Measurements from ENCODE around the gene GALNTL6. TPM values are rescaled to one million over a fixed set of nuclear protein-coding genes. Genes with fewer than 3 reads are reported as not detected.
"Not testable (repeated sequence)": the region's sequence is repeated elsewhere in the genome, so short reads cannot be mapped to it uniquely, and the experiment has no call there.

GALNTL6 gene
- polyA plus RNA-seq, 3 donors = 0.79 to 1.5 (median 1.0) TPM

DNA sequence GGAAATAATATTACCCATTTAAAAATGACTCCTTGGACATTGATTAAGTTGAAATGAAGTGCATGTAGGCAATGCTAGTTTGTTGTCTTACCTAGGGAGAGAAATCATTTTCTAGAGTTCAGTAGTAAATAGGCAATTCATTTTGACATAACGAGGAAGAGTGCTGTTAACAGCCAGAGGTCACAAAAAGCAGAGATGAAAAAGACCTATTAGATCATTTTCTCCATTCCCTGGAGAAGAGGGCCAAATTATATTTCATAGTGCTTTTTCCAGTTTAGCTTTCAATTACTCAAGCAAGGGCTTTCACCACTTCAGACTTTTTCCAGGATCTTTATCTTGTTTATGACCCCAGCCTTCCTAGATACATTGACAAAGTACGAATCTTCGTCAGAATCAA, 981.1 kb downstream of the GALNTL6 start:
- DNase-seq (ENCODE audit: extremely low read depth in 1 of 11, low read depth in 9 of 11, low spot score in 4 of 11) = no peak

DNA sequence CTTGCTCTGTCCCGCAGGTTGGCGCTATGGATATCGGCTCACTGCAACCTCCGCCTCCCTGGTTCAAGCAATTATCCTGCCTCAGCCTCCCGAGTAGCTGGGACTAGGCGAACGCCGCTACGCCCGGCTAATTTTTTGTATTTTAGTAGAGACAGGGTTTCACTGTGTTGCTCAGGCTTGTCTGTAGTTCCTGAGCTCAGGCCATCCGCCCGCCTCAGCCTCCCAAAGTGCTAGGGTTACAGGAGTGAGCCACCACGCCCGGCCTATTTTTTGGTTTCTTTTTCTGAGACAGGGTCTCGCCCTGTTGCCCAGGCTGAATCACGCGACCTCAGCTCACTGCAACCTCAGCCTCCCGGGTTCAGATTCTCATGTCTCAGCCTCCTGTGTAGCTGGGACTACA, 984.1 kb downstream of the GALNTL6 start:
- DNase-seq (ENCODE audit: extremely low read depth in 1 of 11, low read depth in 9 of 11, low spot score in 4 of 11) = not testable (repeated sequence)

GRCh38 chr4:172802032-172802431, 988.8 kb downstream of the GALNTL6 start:
- DNase-seq (ENCODE audit: extremely low read depth in 1 of 11, low read depth in 9 of 11, low spot score in 4 of 11) = peak in 4 of 11 donors; percentile 17 to 23 (median 19)

DNA sequence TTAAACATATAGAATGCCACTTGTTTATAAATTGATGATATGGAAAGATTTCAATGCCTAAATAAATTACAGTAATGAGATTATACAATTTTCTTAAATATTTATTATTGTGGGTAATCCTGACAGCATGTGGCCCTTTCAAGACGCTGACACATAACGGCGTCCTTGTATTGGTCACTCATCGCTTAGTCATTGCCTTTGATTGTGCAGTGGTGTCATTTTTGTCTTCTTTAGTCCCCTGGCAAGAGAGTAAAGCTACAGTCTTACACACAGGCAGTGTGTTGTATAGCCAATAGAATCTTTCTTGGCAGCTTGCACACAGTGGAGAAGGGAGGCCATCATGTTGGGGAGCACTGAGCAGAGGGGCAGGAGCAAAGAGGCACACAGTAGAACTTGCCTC, 993.6 kb downstream of the GALNTL6 start:
- DNase-seq (ENCODE audit: extremely low read depth in 1 of 11, low read depth in 9 of 11, low spot score in 4 of 11) = no peak

- DNase-seq (ENCODE audit: extremely low read depth in 1 of 11, low read depth in 9 of 11, low spot score in 4 of 11) = no peak
Observed at GRCh38 chr4:172808196-172808595, 995.0 kb downstream of the GALNTL6 start.

DNA sequence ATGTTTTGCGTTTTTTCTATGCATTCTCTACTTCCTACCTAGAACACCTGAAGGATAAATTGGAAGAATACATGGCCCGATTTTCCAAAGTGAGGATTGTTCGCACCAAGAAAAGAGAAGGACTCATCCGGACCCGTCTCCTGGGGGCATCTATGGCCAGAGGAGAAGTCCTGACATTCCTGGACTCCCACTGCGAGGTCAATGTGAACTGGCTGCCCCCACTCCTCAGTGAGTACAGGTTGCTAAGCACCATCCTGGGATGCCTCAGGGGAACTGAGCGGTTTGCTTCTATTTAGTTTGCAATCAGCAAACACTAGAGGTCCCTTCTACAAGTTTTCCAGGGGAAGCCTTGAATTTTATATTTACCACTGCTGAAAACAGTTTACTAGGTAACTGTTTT, 996.1 kb downstream of the GALNTL6 start:
- DNase-seq (ENCODE audit: extremely low read depth in 1 of 11, low read depth in 9 of 11, low spot score in 4 of 11) = no peak

DNA sequence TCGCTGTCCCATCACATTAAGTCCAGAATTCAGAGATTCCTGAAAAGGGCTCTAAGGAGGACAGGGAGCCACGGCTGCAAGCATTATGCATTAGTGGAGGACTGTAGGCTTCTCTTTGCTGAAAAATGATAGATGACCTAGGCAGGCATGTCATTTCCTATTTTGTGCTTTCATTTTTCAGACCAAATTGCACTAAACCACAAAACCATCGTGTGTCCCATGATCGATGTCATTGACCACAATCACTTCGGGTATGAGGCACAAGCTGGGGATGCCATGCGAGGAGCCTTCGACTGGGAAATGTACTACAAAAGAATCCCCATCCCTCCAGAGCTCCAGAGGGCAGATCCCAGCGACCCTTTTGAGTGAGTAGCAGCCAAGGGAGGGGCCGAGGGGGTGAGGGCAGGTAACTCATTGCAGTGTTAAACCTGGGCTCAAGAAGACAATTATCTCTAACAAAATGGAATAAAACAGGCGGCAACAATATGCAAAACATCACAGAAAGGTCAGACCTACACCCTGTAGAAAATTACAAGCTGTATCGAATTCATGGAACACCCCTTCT, 1000.2 kb downstream of the GALNTL6 start:
- no peak for DNase-seq (ENCODE audit: extremely low read depth in 1 of 11, low read depth in 9 of 11, low spot score in 4 of 11)

DNA sequence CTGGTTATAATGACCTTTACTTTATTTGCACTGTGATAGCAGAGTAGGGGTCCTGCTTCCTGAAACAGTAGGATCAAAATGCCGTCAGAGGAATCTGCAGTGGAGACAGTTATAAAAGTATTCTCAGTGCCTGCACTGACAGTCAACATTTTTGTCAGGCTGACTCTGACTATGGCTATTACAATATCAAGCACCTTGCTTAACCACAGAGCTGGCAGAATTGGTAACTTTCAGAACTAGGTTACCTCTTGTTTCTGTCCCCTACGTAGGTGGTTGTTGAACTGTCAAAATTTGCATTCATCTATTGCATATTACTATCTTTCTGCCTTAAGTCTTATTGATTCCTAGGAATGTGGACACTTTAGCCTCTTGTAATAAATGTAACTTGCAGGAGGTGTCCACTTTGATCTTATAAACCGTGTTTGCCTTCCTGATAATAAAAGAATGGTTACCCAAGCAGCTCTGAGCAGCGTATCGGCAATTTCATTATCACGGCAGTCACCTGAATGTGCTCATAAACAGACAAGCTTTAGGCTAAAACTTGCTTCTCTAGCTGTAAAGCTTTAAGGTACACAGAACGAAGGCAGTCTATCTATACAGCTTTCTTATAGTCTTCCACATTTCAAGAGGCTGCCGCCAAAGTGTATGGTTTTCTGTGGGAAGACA, 1002.4 kb downstream of the GALNTL6 start:
- DNase-seq (ENCODE audit: extremely low read depth in 1 of 11, low read depth in 9 of 11, low spot score in 4 of 11) = no peak

DNA sequence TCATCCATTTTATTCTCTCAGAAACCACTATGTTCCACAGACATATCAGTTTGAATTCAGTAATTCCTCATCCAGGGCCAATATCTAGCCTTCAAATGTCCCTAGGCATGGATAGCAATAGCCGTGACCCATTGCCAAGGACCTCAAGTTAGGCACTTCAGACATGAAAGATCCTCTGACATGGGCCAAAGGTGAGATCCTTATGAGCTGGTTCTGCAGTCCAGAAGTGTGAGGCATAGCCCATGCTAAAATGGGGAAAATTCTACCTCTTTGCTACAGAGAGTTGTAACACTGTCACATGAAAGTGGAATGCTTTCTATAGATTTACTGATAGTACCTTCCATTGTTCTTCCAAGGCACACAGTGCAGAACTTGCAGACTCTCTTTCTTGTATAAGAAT, 1005.7 kb downstream of the GALNTL6 start:
- no peak for DNase-seq (ENCODE audit: extremely low read depth in 1 of 11, low read depth in 9 of 11, low spot score in 4 of 11)

- no peak for DNase-seq (ENCODE audit: extremely low read depth in 1 of 11, low read depth in 9 of 11, low spot score in 4 of 11)
Observed at GRCh38 chr4:172819353-172819752, 1006.1 kb downstream of the GALNTL6 start.

DNA sequence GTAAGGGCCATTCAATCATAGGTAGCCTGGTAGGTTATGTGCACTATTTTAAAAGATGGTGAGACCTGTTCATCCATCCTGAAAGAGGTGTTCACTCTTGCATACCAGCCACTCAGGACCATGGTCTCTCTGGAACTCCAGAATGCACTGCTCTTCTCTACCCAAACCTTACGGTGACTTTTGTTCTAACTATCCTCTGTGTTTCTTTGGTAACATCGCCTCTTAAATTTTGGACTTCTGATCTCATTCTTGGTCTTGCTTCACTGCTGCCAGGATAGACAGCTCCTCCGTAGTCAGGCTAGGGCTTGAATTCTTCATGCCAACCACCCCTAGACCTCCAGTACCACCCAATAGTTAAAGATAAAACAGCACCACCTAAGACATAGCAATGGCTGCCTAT, 1009.1 kb downstream of the GALNTL6 start:
- no peak for DNase-seq (ENCODE audit: extremely low read depth in 1 of 11, low read depth in 9 of 11, low spot score in 4 of 11)

DNA sequence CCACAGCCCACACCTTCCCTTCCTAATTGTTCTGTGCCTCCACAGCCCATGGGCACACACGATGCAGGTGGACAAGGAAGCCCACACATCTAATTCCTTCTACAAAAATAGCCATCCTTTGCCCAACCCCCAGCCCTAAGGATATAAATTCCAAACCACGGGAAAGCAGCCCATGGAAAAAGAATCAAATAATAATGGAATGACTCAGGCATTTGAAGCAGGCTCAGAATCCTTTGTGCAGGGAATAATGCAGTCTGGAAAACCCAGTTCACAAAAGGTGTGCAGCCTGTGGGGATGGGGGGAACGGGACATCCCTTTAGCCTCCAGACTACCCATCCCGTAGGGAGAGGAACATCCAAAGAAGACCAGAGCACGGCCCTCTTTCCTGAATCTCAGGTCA, 1013.1 kb downstream of the GALNTL6 start:
- no peak for DNase-seq (ENCODE audit: extremely low read depth in 1 of 11, low read depth in 9 of 11, low spot score in 4 of 11)

GRCh38 chr4:172826861-172827260, 1013.7 kb downstream of the GALNTL6 start:
- no peak for DNase-seq (ENCODE audit: extremely low read depth in 1 of 11, low read depth in 9 of 11, low spot score in 4 of 11)

GRCh38 chr4:172830295-172830764, 1017.1 kb downstream of the GALNTL6 start:
- DNase-seq (ENCODE audit: extremely low read depth in 1 of 11, low read depth in 9 of 11, low spot score in 4 of 11) = peak in 5 of 11 donors; percentile 3 to 11 (median 5)

DNA sequence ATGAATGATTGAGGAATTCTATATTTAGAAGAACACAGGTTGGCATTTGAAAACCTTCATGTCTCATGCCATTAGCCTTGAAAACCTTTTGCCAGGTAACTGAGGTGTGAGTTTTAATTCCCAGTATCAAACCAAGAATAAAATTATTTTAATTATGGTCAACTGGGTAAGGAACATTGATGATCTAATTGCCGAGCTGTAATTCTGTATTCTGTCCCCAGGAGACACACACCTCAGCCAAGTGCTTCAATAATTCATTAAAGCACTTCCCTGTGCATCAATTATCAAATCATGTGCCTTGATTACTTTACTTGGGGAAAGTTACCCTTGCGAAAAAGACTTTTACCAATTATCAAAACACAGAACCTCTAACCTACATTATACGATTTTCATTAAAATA, 1023.5 kb downstream of the GALNTL6 start:
- no peak for DNase-seq (ENCODE audit: extremely low read depth in 1 of 11, low read depth in 9 of 11, low spot score in 4 of 11)

GRCh38 chr4:172838111-172838510, 1024.9 kb downstream of the GALNTL6 start:
- no peak for DNase-seq (ENCODE audit: extremely low read depth in 1 of 11, low read depth in 9 of 11, low spot score in 4 of 11)

- DNase-seq (ENCODE audit: extremely low read depth in 1 of 11, low read depth in 9 of 11, low spot score in 4 of 11) = no peak
Observed at GRCh38 chr4:172838943-172839342, 1025.7 kb downstream of the GALNTL6 start.

DNA sequence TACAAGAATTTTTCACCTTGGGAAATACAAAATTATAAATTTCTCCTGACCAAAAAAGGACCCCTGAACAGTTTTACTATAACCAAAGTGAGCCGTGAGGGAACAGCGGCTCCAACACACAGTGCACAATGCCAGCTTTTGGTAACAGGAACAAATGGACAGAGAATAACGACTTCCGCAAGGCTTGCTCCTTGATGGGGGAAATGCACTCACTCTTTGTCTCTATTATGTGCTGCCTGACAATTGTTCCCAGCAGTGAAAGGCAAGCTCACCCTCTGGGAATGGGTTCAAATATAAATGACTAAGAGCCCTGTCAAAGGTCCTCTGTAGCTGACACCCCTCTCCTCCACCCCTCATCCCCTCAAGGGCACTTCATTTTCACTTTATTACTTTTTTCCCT, 1029.6 kb downstream of the GALNTL6 start:
- DNase-seq (ENCODE audit: extremely low read depth in 1 of 11, low read depth in 9 of 11, low spot score in 4 of 11) = no peak

DNA sequence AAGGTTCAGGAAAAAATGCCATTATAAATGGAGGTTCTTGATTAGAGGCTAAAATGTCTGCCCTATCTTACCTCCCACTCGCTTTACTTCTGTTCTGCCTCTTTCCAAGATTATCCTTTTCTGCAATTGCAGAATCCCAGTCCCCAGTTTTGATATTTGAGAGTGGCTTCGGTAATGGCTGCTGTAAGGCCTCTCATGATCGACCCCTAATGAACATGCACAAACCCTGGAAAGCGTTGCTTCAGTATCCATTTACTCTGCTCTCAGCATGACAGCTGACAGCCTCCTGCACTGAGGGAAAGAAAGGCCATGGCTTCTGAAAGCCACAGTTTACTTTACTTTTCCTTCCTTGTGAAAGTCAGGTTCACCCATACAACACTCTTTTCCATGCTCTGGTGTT, 1030.0 kb downstream of the GALNTL6 start:
- DNase-seq (ENCODE audit: extremely low read depth in 1 of 11, low read depth in 9 of 11, low spot score in 4 of 11) = no peak

DNA sequence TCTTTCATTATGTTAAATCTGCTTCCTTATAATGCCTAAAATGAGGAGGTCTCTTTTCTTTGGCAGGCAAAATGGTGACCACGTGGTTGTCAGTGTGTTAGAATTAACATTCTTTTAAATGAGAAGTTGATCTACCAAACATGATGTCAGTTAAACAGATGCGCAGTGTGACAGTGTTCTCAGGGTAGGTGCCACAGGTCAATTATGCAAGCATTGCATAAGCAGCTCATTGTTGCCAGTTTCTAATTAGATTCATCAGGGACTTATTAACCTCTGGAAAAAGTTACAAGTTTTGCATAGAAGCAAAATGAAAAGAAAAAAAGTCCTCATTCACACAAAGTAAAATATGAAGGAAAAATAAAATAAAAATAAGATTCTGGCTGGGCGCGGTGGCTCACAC, 1031.4 kb downstream of the GALNTL6 start:
- no peak for DNase-seq (ENCODE audit: extremely low read depth in 1 of 11, low read depth in 9 of 11, low spot score in 4 of 11)

- no peak for DNase-seq (ENCODE audit: extremely low read depth in 1 of 11, low read depth in 9 of 11, low spot score in 4 of 11)
Observed at GRCh38 chr4:172845281-172845680, 1032.1 kb downstream of the GALNTL6 start.

Data from renal cortex interstitium (tissue), 11 donors.